Tibial nerve (tissue), 4 donors: ENCODE results near the gene NPEPL1.

Experiments used
- CTCF ChIP-seq, 5 experiments: fragments of 200-600 bp in 3 of 5; fragments of 450-650 bp in 2 of 5; sonication (generic) in 3 of 5; IDR thresholded peaks; one replicate each; pipeline ENCODE4 v1.5.1; 2016 to 2019; ENCODE audit warnings: antibody characterized with exemption in 5 of 5, mild to moderate bottlenecking in 3 of 5, moderate library complexity in 2 of 5
- EP300 ChIP-seq, 2 donors: sonication (generic); formaldehyde crosslinking; IDR thresholded peaks; one replicate each; pipeline ENCODE4 v1.6.1; 2017; ENCODE audit warnings: antibody characterized with exemption in 2 of 2, mild to moderate bottlenecking in 1 of 2
- POLR2A ChIP-seq, 2 donors: fragments of 450-650 bp; IDR thresholded peaks; one replicate each; pipeline ENCODE4 v1.6.1; 2017; ENCODE audit warnings: antibody characterized with exemption in 2 of 2, mild to moderate bottlenecking in 2 of 2, moderate library complexity in 2 of 2

GRCh38 chr20:58707770-58708169, 15.2 kb downstream of the NPEPL1 start:
- no peak for TF ChIP-seq CTCF (IDR thresholded peaks at IDR 0.05)
- TF ChIP-seq POLR2A (IDR thresholded peaks at IDR 0.05), result no peak
- no peak for TF ChIP-seq EP300 (IDR thresholded peaks at IDR 0.05)
